HG03520 (cell line): Measurements from ENCODE around the gene FAT1.

ENCODE experiments used
- ATAC-seq: cut with Tn5 transposase; IDR thresholded peaks from one replicate; pipeline ENCODE4 v1.9.1; 2021; ENCODE audit warnings: mild to moderate bottlenecking, moderate library complexity; ENCODE audit not compliant: unreplicated experiment

FAT1 gene

DNA sequence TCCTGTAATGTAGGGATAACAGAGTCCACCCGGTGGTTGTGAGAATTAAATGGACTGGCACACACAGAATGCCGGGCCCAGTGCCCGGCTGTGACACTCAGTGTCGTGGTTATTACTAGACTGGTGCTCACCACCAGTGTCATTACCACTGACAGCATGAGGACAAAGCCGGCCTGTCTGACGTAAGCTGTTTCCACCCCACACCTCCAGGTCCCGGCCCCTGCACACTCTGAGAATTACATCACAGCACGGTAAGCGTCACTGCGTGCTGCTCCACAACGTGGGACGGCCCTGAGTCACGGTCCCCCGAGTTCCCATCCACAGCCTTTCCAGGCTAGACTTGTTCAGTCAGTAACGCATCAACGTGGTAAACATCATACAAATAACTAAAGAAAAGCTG is 22.9 kb downstream of the FAT1 start:
- no peak for ATAC-seq

DNA sequence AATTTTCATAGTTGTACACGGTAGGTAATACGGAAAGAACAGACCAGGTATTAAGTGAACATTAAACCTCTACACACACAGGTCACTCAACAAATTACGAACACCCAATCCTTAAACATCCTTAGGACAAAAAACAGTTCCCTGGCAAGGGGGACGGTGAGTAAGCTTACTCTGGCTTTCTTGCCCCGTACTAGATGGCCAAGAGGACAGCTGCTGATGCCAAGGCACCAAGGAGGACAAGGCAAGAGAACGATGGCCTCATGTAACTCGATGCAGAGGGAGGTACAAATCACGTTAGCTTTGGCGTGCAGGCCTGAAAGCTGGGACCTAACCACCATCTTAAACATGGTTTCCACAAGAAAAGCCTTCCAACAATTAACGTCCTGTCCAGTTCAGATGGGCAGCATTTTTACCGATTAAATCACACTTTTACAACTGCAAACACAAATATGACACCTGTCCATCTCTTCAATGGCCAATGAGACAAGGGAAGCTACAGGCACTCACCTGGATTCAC is 23.7 kb downstream of the FAT1 start:
- ATAC-seq = no peak

DNA sequence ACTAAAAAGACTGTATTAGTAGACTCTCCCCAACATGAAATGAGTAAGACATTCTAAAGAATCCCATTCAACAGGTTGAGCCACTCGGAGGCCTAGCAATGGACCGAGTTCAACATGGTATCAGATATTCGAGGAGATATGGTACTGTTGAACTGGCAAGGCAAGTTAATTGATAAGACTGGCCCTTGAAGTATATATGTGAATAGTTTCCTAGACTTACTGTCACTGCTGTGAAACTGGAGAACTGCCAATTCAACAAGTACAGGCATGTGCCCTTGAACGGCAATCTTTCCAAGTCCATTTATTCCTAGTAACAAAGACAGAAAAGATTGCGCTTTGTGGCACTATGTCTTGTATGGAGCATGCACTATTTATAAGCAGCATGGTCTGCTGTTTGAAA is 24.4 kb downstream of the FAT1 start:
- no peak for ATAC-seq

DNA sequence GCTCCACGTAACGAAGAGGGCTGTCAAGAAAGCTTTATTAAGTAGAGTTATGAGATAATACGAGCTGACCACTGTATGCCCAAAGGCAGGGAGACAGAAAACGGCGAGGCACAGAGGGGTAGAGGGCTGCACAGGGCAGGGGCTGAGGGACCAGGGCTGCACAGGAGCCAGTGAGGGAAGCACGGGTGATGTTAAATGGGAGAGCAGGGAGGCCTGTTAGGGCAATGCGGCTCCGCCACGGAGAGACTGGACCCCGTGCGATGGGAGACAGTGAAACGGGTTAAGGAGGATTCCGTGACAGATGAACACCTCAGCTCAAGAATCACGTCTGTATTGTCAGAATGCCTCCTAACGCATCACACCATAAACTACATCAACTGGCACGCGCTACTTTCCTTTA is 25.1 kb downstream of the FAT1 start:
- ATAC-seq = no peak

DNA sequence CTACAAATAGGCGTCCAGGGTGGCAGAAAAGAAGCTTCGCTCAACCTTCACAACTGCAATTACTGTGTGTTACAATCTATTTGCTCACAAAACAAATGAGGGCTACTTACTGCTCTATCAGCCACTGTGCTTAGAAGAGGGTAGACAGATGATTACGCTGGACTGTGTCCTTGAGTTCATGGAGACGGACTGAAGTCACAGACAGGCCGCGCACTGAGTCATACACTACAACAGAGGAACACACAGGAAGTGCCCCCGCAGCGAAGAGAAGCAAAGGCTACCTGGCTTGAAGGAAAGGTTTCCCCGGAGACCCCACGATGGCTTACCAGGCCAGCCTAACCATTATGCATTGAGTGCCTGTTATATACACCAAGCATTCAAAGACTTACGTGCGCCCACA is 25.6 kb downstream of the FAT1 start:
- ATAC-seq = no peak

DNA sequence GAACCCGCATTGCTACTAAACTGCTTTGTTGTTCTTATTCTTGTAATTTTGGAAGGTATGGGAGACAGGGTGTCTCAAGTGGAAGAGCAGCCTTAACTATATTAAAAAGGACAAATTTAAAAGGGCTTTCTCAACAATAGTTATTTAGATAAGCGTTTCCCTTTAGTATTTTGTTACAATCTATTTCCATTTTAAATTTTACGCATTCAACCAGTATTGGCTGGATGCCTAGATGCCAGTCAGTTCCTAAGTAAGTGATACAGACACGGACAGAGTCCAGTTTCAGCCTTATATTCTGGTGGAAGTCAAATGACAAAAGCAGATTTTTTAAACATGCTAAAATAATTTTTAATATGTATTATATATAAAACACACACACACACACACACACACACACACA is 28.3 kb downstream of the FAT1 start:
- no peak for ATAC-seq

DNA sequence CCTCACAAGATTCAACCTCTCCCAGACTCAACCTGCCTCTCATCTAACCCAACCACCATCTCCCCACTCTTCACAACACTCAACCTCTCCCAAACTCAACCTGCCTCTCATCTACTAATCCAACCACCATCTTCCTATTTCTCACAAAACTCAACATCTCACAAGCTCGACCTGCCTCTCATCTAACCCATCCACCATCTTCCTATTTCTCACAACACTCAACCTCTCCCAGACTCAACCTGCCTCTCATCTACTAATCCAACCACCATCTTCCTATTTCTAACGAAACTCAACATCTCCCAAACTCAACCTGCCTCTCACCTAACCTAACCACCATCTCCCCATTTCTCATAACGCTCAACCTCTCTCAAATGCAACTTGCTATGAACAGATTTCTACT is 29.8 kb downstream of the FAT1 start:
- ATAC-seq = no peak

DNA sequence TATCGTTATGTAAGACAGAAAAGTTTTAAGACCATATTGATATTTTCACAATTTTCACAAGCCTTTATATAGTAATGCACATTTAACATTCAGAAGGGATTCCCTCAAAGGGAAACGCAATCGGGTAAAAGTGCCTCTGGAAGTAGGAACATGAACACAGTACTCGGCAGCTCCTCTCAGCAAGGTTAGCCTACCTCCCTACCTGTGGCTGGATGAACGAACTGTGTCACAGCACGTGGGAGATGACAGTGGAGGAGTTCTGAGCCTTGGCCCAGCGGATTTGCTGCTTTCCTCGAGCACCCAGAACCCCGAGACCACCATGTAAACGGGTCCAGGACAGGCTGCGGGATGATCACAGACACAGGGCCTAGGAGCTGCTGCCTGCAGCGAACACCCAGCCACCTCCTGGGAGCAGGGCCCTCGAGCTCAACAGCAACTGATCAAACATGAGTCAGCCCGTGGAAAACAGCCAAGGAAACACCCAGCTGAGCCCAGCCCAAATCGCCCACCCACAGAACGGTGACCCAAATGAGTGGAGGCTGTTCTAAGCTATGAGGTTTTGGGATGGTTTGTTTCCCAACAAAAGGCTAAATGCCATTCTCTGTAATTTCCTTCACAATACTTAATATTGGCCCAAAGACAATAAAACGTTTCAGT is 30.4 kb downstream of the FAT1 start:
- ATAC-seq = no peak

DNA sequence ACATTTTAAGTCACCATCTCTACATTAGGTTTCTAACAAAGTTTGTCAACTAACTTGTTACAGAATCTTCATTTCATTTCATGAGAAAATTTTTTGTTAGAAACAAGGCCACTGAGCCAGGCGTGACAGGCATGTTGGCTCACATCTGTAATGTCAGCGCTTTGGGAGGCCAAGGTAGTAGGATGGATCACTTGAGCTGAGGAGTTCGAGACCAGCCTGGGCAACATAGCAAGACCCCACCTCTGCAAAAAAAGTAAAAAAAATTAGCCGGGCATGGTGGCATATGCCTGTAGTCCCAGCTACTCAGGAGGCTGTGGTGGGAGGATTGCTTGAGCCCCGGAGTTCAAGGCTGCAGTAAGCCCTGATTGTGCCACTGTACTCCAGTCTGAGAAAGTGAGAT is 32.3 kb downstream of the FAT1 start:
- ATAC-seq = no peak

DNA sequence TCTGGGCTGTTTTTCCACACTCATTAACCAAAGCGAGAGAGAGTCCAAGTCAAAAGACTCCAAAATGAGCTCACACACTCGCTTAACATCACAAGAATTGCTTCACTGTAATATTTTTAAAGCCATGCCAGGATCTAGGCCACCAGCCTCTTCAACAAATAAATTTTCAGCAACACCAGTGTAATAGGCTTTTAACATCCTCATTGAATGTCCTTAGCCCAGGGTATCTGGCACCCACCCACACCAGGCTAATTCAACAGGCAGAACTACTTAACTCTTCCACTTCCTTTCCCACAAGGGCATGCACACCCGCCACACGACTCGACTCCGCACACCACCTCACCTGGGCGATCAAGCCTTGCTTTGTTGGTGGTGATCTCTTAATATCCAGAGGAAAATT is 34.2 kb downstream of the FAT1 start:
- ATAC-seq = no peak

DNA sequence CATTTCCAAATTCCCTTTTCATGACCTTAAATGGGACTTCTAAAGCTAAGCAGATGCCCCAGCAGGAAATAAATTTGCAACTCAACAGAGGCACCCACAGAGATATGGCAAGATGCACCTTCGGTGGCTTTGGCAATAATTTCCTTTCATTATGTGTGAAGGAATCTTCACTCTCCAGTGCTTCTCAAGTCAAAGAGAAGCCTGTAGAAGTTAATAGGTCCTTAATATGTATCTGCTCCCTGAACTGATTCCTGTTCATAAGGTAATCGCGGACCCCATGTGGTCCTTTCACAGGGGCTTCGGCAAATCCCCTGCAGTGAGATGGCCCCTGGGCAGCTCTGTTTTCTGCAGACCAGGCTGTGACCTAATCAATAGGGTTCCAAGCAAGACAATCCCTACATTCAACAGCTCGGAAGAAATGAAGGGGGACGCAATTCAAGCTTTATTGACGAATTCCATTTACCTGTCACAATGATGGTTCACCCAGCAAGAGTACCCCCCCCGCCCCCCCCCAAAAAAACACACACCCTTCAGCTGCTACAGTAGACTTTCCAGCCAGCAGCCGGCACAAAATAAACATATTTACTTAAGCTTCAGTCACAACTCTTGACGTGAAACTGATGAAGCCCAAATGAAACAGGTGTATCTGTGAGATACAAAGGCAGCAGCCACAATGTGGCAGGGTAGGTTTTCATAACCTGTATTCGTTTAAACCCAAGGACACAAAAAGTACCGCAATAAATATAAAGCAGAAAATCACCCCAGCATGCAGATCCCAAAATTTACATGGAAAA is 35.3 kb downstream of the FAT1 start:
- no peak for ATAC-seq

DNA sequence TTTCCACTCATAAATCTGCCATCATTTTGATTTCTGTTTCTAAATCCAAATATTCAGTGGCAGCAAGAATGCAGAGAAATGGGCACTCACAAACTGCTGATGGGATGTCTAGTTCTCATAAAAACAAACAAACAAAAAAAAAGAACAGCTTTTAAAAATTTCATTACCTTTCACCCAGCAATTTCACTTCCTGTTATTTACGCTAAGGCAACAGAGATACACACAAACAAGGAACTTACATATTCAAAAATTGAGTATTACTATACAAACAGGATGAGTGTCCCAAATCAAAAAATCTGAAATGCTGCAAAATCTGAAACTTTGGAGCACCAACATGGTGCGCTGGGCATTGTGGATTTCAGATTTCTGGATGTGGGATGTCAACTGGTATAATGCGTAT is 36.4 kb downstream of the FAT1 start:
- ATAC-seq = no peak

DNA sequence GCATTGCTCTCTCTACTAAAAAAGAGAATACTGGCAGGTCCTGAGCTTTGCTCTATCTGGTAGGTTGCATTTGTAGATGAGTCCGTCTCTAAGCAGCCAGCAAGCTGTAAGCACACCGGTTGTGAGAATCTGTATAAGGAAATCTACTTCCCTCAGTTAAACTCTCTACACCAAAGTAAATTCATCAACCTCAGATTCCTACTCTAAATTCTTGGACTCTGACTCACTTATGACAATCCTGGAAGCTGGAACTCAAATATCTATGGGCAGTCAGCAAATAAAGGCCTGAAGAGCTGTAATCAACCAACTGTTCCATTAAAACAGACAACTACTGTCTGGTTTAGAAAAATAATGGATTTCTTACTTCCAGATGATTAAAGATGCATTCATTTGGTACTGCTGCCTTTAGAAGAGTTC is 37.9 kb downstream of the FAT1 start:
- ATAC-seq = no peak

DNA sequence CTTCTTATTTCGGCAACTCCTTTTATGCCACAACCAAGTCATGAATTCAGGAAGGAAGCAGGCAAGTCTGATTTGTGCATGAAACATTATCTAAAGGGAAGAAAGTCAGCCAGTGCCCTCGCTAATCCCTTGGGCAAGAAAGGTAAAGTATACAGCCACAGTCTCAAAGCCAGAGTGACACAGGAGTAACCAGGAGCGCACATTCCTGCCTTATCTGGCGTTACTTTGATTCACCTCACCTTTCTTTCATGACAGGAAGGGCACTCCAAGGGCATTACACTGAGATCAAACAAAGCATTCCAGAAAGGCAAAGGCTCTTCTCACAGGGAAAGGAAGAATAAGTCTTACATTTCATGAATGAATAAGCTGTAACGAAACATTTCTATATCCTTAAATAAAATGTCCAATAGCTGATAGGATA is 38.8 kb downstream of the FAT1 start:
- no peak for ATAC-seq

DNA sequence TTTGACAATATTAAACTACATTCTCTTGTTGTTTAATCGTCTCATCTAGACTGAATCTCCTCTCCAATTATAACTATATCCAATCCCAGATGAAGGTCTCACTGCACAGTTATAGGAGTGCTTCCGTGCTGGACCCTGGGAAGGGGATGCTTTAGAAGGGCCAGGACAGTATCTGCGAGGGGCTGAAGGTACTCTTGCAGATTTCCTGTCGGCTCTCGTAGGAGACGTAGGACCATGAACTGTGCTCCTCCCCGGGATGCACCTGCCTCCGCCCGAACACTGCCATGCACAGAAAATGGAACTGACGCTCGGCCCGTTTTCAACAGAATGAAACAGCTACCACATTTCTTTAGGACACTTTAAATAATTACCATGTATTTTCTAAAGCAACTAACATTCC is 39.4 kb downstream of the FAT1 start:
- no peak for ATAC-seq

DNA sequence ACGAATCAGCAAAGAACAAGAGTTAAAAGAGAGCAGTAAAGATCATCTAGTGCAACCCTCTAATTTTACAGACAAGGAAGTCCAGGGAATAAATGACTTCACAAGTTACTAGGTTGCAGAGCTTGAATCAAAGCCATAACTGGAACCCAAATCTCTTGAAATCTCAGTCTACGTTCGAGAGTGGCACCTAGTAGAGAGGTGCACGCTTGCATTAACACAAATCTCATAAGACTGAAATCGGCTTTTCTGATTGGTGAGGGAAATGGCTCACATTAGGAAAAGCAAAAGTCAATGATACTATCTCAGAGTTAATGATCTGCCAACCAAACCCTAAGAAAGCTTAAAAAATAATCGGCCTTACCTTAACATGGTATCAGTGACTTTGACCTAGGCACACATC is 43.0 kb downstream of the FAT1 start:
- no peak for ATAC-seq

DNA sequence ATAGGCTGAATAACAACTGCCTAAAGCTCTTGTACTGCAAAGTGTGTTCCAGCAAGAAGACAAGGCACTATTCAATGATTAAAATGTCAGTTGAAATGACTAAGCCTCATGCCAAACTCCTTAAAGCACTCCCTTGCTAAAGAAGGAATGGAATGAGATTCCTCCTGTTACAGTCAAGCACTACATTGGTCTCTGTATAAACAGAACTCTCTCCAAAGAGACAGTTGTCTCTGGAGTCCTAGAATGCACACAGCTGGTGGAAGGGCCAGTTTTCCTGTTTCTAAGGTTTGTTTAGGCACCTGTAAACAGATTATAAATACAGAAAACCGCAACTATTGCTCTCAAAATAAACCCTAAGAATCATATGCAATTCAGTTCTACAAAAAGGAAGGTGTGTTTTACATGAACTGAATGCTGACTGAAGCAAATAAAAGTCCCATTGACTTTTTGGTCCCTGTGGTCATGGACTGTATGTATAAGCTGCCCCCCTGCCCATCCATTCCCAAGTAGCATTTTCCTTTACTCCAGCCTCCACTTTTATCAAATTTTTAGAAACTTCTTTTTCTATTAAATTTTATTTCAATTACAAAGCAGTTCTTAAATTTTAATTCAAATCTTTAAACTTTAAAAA is 47.0 kb downstream of the FAT1 start:
- ATAC-seq = no peak

DNA sequence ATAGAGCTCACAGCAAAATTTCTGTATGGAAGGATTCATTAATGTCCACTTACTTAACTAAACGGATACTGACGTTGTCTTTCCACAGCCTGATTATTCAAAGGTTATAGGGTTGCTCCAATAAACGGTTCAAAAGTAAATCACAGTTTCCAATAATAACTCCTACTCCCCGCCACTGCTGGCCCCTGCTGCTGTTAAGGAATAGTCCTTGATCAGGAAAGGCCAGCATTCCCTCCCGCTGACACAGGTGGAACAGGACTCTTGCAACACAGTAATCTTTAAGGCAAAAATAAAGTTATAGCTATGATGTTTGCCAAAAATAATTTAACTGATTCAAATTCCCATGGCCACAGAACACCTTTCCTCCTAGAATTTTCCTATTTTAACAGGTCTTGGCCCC is 53.9 kb downstream of the FAT1 start:
- ATAC-seq = no peak

DNA sequence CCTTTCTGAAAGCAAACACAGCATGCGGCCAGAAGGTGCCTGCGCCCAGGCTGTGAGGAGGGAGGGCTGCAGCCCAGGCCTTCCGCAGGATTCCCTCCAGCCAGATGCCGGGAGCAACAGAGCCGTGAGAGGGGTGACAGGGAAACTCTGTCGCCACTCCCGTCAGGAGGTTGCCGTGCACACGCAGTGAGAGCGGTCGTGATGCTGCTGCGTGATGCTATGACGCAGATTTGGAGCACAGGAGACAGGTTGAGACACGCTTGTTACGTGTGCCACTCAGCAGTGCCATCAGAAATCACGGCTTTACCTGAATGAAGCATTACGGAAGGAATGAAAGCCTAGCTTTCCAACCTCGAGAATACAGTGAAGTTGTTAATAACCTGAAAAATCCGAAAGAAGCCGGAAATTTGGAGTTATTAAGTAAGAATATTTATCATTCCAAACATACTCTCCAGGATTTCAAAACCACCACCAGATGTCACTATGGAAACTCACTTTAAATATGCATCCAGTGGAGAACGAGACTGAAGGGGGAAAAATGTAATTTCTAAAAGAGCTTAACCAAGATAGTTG is 54.4 kb downstream of the FAT1 start:
- ATAC-seq = no peak

DNA sequence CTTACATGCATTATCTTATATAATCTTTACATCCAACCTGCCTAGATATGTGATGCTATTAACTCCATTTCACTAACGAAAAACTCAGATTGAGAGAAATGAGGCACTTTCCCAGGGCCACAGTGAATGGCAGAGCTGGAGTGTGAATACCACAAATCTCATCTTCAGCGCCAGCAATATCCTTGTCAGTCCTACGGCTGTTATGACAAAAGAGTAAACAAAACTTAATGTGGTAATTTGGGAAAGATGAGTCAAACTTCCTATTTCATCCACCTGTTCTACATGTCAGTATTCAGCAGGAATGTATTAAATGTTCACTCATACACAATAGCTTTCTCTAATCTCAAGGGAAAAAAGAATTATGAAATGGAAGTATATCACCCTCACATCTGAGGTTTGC is 56.9 kb downstream of the FAT1 start:
- ATAC-seq = no peak

DNA sequence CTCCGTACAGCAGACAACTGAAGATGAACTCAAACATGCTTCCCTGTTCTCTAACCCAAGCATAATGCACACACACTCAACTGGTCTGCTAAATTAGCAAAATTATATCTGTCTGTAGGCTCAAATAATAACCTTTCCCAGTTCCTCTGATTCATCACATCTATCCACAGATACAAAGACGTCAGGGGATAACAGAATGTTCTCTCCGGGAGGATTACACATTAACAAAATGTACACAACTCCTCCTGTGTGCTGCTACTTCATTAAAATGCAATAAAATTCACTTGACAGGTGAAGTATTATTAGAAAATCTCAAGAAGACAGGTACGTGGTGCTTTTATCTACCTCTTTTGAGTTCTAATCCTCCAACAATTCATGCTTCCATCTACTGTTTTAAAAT is 57.4 kb downstream of the FAT1 start:
- no peak for ATAC-seq

DNA sequence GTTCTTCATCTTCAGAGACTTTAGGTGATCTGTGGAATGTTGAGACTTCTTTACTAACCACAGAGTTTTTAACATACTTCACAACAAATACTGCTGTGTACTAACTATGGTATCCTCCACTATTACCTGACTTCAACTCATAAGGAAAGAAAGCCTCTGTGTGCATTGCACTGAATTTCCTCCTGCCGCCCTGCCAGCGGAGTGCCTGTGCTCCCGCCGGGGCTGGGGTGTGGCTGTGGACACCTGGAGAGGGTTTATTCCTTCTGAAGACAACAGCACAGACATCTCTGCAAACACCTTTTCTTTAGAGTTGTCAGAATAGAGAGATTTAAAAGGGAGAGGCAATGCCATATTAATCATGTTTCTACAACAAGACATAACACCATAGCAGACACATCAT is 63.3 kb downstream of the FAT1 start:
- ATAC-seq = no peak
